IMR-90 (cell line): ENCODE data around the gene ZNF519. TPM values are rescaled to one million over a fixed set of nuclear protein-coding genes. Genes with fewer than 3 reads are reported as not detected.
"Not testable (repeated sequence)": the region's sequence is repeated elsewhere in the genome, so short reads cannot be mapped to it uniquely, and the experiment has no call there.

Experiments used
- ATAC-seq: fragments of 200-7000 bp; cut with Tn5 transposase; 2 replicates; pipeline ENCODE4 v1.9.1; 2020; ENCODE audit warnings: low read depth, mild to moderate bottlenecking, moderate library complexity
- BruUV-seq: library from RNA; stranded (reverse); fragments of 400-500 nt; replicated peaks from 2 replicates; lab custom pipeline; 2021; lab: Mats Ljungman, UMichigan
- CTCF ChIA-PET: fragments of 300-600 bp; formaldehyde crosslinking; extraction: SDS; loops from one replicate; lab custom pipeline; 2021; ENCODE audit warnings: antibody characterized with exemption; lab: Yijun Ruan, JAX
- POLR2A ChIA-PET: fragments of 300-600 bp; sonication (Branson Sonifier 250); formaldehyde crosslinking; loops from one replicate; lab custom pipeline; 2022; ENCODE audit warnings: antibody characterized with exemption; ENCODE audit not compliant: unreplicated experiment; lab: Charles Lee
- DNase-seq: peaks from one replicate; pipeline ENCODE4 v3.0.0; 2013
- H2AFZ ChIP-seq: replicated peaks from 2 replicates; pipeline ENCODE3; 2013; ENCODE audit warnings: low read length, mild to moderate bottlenecking; ENCODE audit not compliant: poor library complexity
- H2AK5ac ChIP-seq: 2 replicates; pipeline ENCODE4 v1.6.1; 2013; ENCODE audit warnings: low read depth, low read length, inconsistent platforms
- H2AK9ac ChIP-seq: replicated peaks from 2 replicates; pipeline ENCODE3; 2013; ENCODE audit warnings: mild to moderate bottlenecking, low read depth, low read length, moderate library complexity; ENCODE audit not compliant: poor library complexity
- H2BK120ac ChIP-seq: 2 replicates; pipeline ENCODE4 v1.6.1; 2013; ENCODE audit warnings: low read depth, low read length, inconsistent platforms
- H2BK15ac ChIP-seq: 3 replicates; pipeline ENCODE4 v1.6.1; 2013; ENCODE audit warnings: low read depth, low read length, inconsistent platforms
- H2BK20ac ChIP-seq: 2 replicates; pipeline ENCODE4 v1.6.1; 2013; ENCODE audit warnings: low read depth, mild to moderate bottlenecking, inconsistent platforms, low read length, moderate library complexity
- H2BK5ac ChIP-seq: 2 replicates; pipeline ENCODE4 v1.6.1; 2013; ENCODE audit warnings: mild to moderate bottlenecking, low read depth, low read length, inconsistent platforms; ENCODE audit not compliant: poor library complexity, severe bottlenecking
- H3K14ac ChIP-seq: replicated peaks from 2 replicates; pipeline ENCODE4 v1.6.1; 2013; ENCODE audit warnings: low read depth, low read length, inconsistent platforms
- H3K18ac ChIP-seq: 2 replicates; pipeline ENCODE4 v1.6.1; 2013; ENCODE audit warnings: low read depth, low read length, control low read depth
- H3K23ac ChIP-seq: 2 replicates; pipeline ENCODE4 v1.6.1; 2013; ENCODE audit warnings: low read depth, low read length, inconsistent platforms
- H3K27ac ChIP-seq: 2 replicates; pipeline ENCODE4 v1.5.1; 2013; ENCODE audit warnings: mild to moderate bottlenecking, control low read depth, low read length; ENCODE audit not compliant: insufficient read depth
- H3K27me3 ChIP-seq: 2 replicates; pipeline ENCODE4 v1.6.1; 2013; ENCODE audit warnings: low read length; ENCODE audit not compliant: control insufficient read depth, insufficient read depth
- H3K36me3 ChIP-seq: 2 replicates; pipeline ENCODE4 v1.6.1; 2013; ENCODE audit warnings: low read length, mixed read lengths; ENCODE audit not compliant: control insufficient read depth, insufficient read depth
- H3K4ac ChIP-seq: 2 replicates; pipeline ENCODE4 v1.6.1; 2013; ENCODE audit warnings: low read depth, low read length, inconsistent platforms
- H3K4me1 ChIP-seq: 2 replicates; pipeline ENCODE4 v1.6.1; 2013; ENCODE audit warnings: low read length, mixed read lengths; ENCODE audit not compliant: control insufficient read depth, insufficient read depth
- H3K4me2 ChIP-seq: 2 replicates; pipeline ENCODE4 v1.6.1; 2013; ENCODE audit warnings: low read depth, mild to moderate bottlenecking, control low read depth, low read length, moderate library complexity
- H3K4me3 ChIP-seq: 2 replicates; pipeline ENCODE4 v1.5.1; 2013; ENCODE audit warnings: low read depth, mild to moderate bottlenecking, control low read depth, low read length, moderate library complexity; ENCODE audit not compliant: insufficient read depth
- H3K56ac ChIP-seq: 2 replicates; pipeline ENCODE4 v1.6.1; 2013; ENCODE audit warnings: low read length, inconsistent platforms; ENCODE audit not compliant: insufficient read depth; ENCODE audit errors: extremely low read depth
- H3K79me1 ChIP-seq, 2 experiments: 2 replicates each; pipeline ENCODE4 v1.6.1; 2013; ENCODE audit warnings: low read length in 2 of 2, inconsistent platforms in 1 of 2, low read depth in 1 of 2
- H3K9ac ChIP-seq: 2 replicates; pipeline ENCODE4 v1.6.1; 2013; ENCODE audit warnings: low read depth, low read length, control low read depth
- H3K9me1 ChIP-seq: 2 replicates; pipeline ENCODE4 v1.6.1; 2013; ENCODE audit warnings: low read length, inconsistent platforms; ENCODE audit not compliant: insufficient read depth
- H3K9me3 ChIP-seq: 2 replicates; pipeline ENCODE4 v1.6.1; 2013; ENCODE audit warnings: low read length; ENCODE audit not compliant: control insufficient read depth, insufficient read depth
- H4K20me1 ChIP-seq: 2 replicates; pipeline ENCODE4 v1.6.1; 2013; ENCODE audit warnings: low read length, inconsistent platforms; ENCODE audit not compliant: insufficient read depth
- H4K5ac ChIP-seq: 2 replicates; pipeline ENCODE4 v1.6.1; 2013; ENCODE audit warnings: mild to moderate bottlenecking, low read depth, low read length, control low read depth
- H4K8ac ChIP-seq, 2 experiments: 2 replicates each; pipeline ENCODE4 v1.6.1; 2013; ENCODE audit warnings: low read depth in 2 of 2, low read length in 2 of 2, control low read depth in 1 of 2, inconsistent platforms in 1 of 2
- H4K91ac ChIP-seq: 2 replicates; pipeline ENCODE4 v1.6.1; 2013; ENCODE audit warnings: low read depth, low read length, inconsistent platforms; ENCODE audit not compliant: insufficient read depth
- WGBS, 2 experiments: methylation state at CpG; one replicate each; pipeline versions ENCODE4 v1.1.5 to v1.1.7; 2013; ENCODE audit warnings: missing lambda C conversion rate in 2 of 2; ENCODE audit not compliant: insufficient read length in 1 of 2; ENCODE audit errors: extremely low coverage in 2 of 2; 5-methylcytosine and 5-hydroxymethylcytosine counted together
- dilution Hi-C: fragments of 300-500 bp; cut with HindIII; formaldehyde crosslinking; loops from one replicate; pipeline ENCODE4 v1.14.3; 2018; ENCODE audit warnings: low sequenced_read_pairs; ENCODE audit not compliant: unreplicated experiment
- in situ Hi-C: fragments of 300-500 bp; cut with MboI; formaldehyde crosslinking; loops from 3 replicates; pipeline ENCODE4 v1.14.3; 2019; ENCODE audit warnings: low sequenced_read_pairs, inconsistent platforms, mixed read lengths
- intact Hi-C: fragments of 100-400 bp; cut with micrococcal nuclease; formaldehyde crosslinking; loops from 2 replicates; pipeline ENCODE4 v1.10.0; 2022
- polyA plus RNA-seq, 3 experiments: library from polyadenylated mRNA; depleted of rRNA; stranded (reverse); fragments of >200 nt; gene quantifications; 2 replicates each; pipeline ENCODE4 v1.2.3, GENCODE V29; 2012; ENCODE audit warnings: low replicate concordance in 1 of 3
- total RNA-seq: library from RNA; depleted of rRNA; stranded (reverse); fragments of >200 nt; gene quantifications from 2 replicates; pipeline ENCODE4 v1.2.3, GENCODE V29; 2012

ZNF519 gene
- total and polyA plus RNA-seq, 2 of the 4 experiments (the other 2 are of a cell fraction), result 2.3 to 4.7 TPM

DNA sequence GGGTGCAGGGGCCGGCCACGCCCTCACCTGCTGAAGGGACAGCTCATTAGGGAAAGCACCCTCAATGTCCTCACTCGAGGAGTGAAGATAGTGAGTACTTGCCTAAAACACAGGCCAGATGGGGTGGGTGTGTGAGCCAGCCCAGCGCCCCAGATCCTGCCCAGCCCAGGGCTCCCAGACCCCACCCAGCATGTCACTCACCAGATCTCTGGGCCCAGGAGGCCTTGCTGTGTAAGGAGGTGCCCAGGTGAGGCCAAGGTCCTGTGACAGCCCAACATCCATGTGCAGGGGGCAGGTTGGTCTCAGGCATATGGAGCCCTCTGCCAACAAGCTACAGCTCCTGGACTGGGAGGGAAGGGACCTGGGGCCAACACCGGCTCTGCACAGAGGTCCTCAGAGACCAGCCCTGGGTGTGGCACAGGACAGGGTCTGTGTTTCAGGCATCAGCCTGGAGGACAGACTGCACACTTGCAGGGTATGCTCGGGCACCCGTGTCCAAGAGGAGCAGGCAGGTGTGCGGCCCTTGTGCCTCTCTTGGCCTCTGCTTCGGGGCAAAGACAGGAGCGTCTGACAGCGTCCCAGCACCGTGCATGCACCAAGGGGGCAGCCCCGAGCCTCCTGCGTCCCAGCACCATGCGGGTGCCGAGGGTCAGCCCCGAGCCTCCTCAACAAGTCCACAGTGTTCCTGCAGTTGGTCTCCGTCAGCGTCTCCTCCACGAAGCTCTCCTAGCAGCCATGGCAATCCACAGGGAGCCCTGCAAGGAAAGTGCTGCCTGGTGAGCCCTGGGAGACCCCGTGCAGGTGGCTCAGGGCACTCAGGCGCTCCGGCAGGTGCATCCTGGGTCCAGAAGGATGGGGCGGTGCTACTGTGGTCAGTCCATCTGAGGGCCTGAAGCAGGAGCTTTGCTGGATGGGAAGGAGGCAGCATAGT, 16.0 kb upstream of the ZNF519 start:
- H2AK5ac ChIP-seq, H2AFZ ChIP-seq, H4K20me1 ChIP-seq, POLR2A ChIA-PET, H3K4me1 ChIP-seq, H4K91ac ChIP-seq, dilution Hi-C loops, DNase-seq, H3K4me2 ChIP-seq, H3K9me1 ChIP-seq, H3K56ac ChIP-seq, H2BK5ac ChIP-seq, H2BK20ac ChIP-seq, H3K18ac ChIP-seq, in situ Hi-C loops, H3K14ac ChIP-seq, H3K23ac ChIP-seq, H2BK120ac ChIP-seq, H3K36me3 ChIP-seq, ATAC-seq, H4K8ac ChIP-seq, H3K9me3 ChIP-seq, H3K79me1 ChIP-seq, CTCF ChIA-PET, H3K27ac ChIP-seq, H2BK15ac ChIP-seq, H3K27me3 ChIP-seq, H3K9ac ChIP-seq, intact Hi-C loops, BruUV-seq, H2AK9ac ChIP-seq, H3K4me3 ChIP-seq, H3K4ac ChIP-seq, H4K5ac ChIP-seq: not testable (repeated sequence)
- 78% methylated on average over 5 of the region's 24 CpGs; no CpG with 5 or more reads in 1 of the 2 experiments for WGBS, 2 experiments

DNA sequence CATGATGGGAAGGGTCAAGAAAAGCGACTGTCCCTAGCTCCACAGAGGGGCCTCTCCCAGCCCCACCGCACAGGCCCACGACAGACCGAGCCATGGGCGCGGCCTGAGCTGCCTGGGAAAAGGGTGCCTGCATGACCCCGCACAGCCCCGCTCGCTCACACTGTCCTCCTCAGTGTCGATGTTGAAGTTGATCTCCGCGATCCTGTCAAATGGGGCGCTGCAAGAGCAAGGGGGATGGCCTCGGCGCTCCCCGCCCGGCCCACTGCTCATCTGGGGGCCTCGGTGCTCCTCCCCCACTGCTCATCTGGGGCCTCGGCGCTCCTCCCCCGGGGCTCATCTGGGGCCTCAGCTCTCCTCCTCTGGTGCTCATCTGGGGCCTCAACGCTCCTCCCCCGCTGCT, 14.5 kb upstream of the ZNF519 start:
- H3K9me3 ChIP-seq, POLR2A ChIA-PET, H2AFZ ChIP-seq, H2BK15ac ChIP-seq, H2BK120ac ChIP-seq, H3K4ac ChIP-seq, dilution Hi-C loops, intact Hi-C loops, H3K27me3 ChIP-seq, H4K20me1 ChIP-seq, H3K56ac ChIP-seq, H2BK20ac ChIP-seq, CTCF ChIA-PET, BruUV-seq, H3K14ac ChIP-seq, DNase-seq, H3K79me1 ChIP-seq, H2BK5ac ChIP-seq, H3K4me1 ChIP-seq, in situ Hi-C loops, H4K8ac ChIP-seq, H2AK9ac ChIP-seq, H3K23ac ChIP-seq, H3K27ac ChIP-seq, H3K4me3 ChIP-seq, H4K91ac ChIP-seq, H2AK5ac ChIP-seq, H3K9me1 ChIP-seq, H4K5ac ChIP-seq, H3K4me2 ChIP-seq, ATAC-seq, H3K36me3 ChIP-seq, H3K9ac ChIP-seq, H3K18ac ChIP-seq: not testable (repeated sequence)
- WGBS, 2 experiments, result 82% methylated on average over 10 of the region's 23 CpGs; no CpG with 5 or more reads in 1 of the 2 experiments
